A549 treated with GW870086 at 1 μM for 4 hours (cell line): ENCODE results near the gene NWD2. TPM values are rescaled to one million over a fixed set of nuclear protein-coding genes. Genes with fewer than 3 reads are reported as not detected.

Source experiments
- total RNA-seq: library from RNA; stranded (reverse); fragments of 200-300 nt; extraction: Qiagen RNA extraction; gene quantifications from 5 replicates; pipeline ENCODE4 v1.2.3, GENCODE V29; 2022; ENCODE audit warnings: low read depth

NWD2 gene, protein sequence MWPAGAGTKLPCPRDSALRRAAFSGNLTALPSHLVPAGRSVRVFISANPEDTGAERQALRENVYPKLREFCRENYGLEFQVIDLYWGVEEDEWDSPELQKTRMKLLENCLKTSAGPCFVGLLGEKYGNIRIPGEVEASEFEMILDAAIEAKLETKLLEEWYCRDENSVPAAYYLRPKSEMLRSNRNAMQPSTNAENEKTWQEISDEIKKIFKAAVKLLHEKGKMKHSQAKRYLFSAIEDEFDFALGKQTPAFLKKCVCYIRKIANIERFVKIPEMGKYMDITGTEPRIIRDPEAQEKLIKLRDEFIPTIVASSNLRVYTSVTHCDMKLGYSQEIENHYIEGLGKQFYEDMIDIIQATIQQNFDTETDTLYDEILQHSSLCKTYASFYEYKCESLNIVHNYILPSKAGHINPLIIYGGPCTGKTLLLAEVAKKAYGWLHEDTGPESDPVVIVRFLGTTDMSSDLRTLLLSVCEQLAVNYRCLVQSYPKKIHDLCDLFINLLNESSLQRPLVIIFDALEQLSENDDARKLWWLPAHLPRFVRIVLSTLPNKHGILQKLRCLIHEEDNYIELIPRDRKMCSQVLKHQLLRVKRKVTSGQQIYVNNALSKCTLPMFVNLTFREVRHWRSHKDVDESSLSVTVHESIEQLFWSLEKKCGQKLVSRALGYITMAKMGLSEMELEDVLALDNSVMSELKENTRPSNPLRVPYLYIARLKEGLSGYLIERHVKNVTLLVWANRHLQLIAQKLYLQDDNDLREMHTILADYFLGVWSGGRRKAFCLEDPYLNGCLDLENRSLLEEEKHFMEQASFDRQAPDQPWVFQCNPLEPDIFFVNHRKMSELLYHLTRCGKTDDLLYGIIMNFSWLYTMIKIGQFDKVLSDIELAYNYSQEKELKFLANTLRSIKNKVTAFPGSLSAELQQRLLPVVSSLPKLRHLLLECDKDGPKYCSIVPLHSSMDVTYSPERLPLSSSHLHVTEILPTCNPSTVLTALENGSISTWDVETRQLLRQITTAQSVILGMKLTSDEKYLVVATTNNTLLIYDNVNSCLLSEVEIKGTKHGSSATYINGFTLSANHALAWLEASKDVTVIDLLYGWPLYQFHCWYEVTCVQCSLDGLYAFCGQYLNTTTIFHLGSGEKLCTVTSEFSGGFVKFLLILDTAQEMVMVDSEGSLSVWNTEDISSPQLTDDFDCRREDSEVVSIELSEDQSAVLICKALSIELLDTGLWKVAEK (N-terminal part only)
- total RNA-seq = not detected in 5 replicates

DNA sequence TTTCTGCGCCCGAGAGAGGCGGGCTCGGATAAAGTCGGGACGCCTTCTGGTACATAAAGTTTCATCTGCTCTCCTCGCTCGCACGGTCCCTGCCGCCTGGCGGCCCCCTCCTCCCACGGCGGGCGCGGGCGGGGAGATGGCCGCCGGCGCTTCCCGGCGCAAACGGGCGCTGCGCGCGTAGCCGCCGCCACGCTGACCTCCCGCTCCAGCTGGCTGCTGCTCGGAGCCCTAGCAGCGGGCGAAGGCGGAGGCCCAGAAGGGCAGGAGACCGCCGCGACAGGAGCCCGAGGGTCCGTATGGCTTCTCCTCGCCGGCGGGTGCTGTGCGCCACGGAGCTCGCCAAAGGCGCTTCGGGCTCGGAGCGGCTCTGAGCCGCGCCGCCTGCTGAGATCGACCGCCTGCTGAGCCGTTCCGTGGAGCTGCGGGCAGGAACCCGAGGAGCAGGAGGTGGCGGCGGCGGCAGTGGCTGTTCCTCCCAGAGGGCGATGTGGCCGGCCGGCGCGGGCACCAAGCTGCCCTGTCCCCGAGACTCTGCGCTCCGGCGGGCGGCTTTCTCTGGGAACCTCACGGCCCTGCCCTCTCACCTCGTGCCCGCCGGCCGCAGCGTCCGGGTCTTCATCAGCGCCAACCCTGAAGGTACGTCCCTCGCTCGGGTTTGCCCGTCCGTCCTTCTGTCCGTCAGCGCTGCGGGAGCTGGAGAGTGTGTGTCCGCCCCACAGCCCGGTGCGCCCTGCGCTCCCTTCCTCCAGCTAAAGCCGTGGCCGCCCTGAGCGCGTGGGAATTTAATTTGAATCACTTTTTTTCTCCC, at the start of gene NWD2:
Gene NWD2 (plus strand): TSS at position 161 of the 808 bp plus-strand sequence. CDS start 325 bp downstream, at position 486.

